Tibial nerve (tissue), 4 donors: ENCODE data around the gene EMC8.

Experiments used
- CTCF ChIP-seq, 5 experiments: fragments of 200-600 bp in 3 of 5; fragments of 450-650 bp in 2 of 5; sonication (generic) in 3 of 5; IDR thresholded peaks; one replicate each; pipeline ENCODE4 v1.5.1; 2016 to 2019; ENCODE audit warnings: antibody characterized with exemption in 5 of 5, mild to moderate bottlenecking in 3 of 5, moderate library complexity in 2 of 5
- EP300 ChIP-seq, 2 donors: sonication (generic); formaldehyde crosslinking; IDR thresholded peaks; one replicate each; pipeline ENCODE4 v1.6.1; 2017; ENCODE audit warnings: antibody characterized with exemption in 2 of 2, mild to moderate bottlenecking in 1 of 2

- TF ChIP-seq CTCF (IDR thresholded peaks at IDR 0.05) = no peak
- TF ChIP-seq EP300 (IDR thresholded peaks at IDR 0.05) = no peak
Observed at GRCh38 chr16:85844169-85844481, 44.8 kb upstream of the EMC8 start.
